HG03135 (cell line): ENCODE data around the gene CCDC159.
A peak's percentile ranks its signal among the peaks of the same experiment; 100 is the strongest.
"Not testable (repeated sequence)": the region's sequence is repeated elsewhere in the genome, so short reads cannot be mapped to it uniquely, and the experiment has no call there.

Experiments
- ATAC-seq: cut with Tn5 transposase; IDR thresholded peaks from one replicate; pipeline ENCODE4 v1.9.1; 2021; ENCODE audit warnings: mild to moderate bottlenecking, moderate library complexity; ENCODE audit not compliant: unreplicated experiment

CCDC159 gene

DNA sequence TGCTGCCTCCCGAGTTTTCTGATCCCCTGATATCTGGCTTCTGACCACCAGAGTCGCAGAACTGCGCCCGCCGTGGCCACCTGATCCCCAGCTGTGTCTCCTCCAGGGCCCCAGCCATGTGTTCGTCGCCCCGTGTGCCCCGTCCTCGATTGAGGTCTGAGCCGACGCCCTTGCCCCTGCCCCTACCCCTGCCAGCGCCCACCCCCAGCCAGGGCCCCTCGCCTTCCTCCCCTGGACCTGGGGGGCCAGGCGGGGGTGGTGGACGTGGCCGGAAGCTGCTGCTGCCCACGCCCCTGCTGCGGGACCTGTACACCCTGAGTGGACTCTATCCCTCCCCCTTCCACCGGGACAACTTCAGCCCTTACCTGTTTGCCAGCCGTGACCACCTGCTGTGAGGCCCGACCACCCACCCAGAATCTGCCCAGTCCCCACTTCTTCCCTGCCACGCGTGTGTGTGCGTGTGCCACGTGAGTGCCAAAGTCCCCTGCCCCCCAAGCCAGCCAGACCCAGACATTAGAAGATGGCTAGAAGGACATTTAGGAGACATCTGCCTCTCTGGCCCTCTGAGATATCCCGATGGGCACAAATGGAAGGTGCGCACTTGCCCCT, 18.1 kb downstream of the CCDC159 start:
- no peak for ATAC-seq

DNA sequence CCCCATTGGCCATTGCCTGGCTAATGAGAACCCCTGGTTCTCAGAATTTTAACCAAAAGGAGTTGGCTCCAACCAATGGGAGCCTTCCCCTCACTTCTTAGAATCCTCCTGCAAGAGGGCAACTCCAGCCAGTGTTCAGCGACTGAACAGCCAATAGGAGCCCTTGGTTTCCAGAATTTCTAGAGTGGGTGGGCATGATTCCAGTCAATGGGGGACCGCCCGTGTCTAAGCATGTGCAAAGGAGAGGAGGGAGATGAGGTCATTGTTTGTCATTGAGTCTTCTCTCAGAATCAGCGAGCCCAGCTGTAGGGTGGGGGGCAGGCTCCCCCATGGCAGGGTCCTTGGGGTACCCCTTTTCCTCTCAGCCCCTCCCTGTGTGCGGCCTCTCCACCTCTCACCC, 18.6 kb downstream of the CCDC159 start:
- no peak for ATAC-seq

DNA sequence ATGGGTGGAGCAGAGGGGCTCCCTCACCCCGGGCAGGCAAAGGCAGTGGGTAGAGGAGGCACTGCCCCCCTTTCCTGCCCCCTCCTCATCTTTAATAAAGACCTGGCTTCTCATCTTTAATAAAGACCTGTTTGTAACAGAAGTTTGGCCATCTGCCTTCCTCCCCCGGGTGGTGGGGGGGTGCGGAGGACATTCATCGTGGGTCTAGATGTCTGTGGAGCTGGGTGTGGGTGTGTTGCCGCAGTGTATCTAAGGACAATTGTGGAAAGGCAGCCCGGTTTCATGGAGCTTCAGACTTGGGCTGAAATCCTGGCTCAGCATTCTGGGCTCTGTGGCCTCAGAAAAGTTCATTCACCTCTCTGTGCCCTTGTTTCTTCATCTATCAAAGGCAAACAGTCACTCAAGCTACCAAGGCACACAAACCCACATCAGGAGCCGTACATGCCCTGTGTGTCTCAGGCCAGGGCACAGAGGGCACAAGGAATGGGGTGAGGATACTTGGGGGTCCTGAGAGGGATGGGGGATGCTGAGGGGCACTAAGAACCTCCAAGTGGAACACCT, 19.3 kb downstream of the CCDC159 start:
- ATAC-seq, result no peak

- ATAC-seq, result no peak
Observed at GRCh38 chr19:11367528-11367927, 21.2 kb downstream of the CCDC159 start.

DNA sequence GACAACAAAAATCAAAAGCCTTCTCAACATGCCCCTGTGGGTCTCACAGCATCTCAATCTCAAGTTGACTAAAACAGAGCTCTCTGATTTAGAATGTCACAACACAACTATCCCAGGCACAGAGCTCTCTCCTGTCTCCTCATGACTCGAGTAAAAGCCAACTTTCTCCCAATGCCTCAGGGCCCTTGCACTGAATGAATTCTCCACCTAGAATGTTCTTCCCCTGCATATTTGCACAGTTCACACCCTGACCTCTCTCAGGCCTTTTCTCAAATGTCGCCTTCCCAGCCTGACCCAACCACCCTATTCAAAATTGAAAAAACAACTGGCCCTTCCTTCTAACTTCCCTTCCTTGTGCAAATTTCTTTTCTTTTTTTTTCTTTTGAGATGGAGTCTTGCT, 24.4 kb downstream of the CCDC159 start:
- no peak for ATAC-seq

GRCh38 chr19:11373166-11373884, 27.0 kb downstream of the CCDC159 start:
- no peak for ATAC-seq

GRCh38 chr19:11373885-11374432, 27.6 kb downstream of the CCDC159 start:
- no peak for ATAC-seq

GRCh38 chr19:11374433-11375142, 28.3 kb downstream of the CCDC159 start, which contains the start of gene SWSAP1:
SWSAP1 (plus strand) TSS chr19:11374666; CDS start chr19:11374681, 15 bp downstream.
- peak; percentile 83 for ATAC-seq

GRCh38 chr19:11375143-11375948, 29.0 kb downstream of the CCDC159 start:
- peak; percentile 27 for ATAC-seq

GRCh38 chr19:11377237-11377636, 30.9 kb downstream of the CCDC159 start:
- ATAC-seq, result no peak

GRCh38 chr19:11377756-11378155, 31.4 kb downstream of the CCDC159 start:
- no peak for ATAC-seq

- ATAC-seq, result no peak
Observed at GRCh38 chr19:11378319-11379189, 32.2 kb downstream of the CCDC159 start.

GRCh38 chr19:11379269-11379845, 33.0 kb downstream of the CCDC159 start:
- not testable (repeated sequence) for ATAC-seq

GRCh38 chr19:11379857-11380350, 33.6 kb downstream of the CCDC159 start:
- ATAC-seq, result no peak

DNA sequence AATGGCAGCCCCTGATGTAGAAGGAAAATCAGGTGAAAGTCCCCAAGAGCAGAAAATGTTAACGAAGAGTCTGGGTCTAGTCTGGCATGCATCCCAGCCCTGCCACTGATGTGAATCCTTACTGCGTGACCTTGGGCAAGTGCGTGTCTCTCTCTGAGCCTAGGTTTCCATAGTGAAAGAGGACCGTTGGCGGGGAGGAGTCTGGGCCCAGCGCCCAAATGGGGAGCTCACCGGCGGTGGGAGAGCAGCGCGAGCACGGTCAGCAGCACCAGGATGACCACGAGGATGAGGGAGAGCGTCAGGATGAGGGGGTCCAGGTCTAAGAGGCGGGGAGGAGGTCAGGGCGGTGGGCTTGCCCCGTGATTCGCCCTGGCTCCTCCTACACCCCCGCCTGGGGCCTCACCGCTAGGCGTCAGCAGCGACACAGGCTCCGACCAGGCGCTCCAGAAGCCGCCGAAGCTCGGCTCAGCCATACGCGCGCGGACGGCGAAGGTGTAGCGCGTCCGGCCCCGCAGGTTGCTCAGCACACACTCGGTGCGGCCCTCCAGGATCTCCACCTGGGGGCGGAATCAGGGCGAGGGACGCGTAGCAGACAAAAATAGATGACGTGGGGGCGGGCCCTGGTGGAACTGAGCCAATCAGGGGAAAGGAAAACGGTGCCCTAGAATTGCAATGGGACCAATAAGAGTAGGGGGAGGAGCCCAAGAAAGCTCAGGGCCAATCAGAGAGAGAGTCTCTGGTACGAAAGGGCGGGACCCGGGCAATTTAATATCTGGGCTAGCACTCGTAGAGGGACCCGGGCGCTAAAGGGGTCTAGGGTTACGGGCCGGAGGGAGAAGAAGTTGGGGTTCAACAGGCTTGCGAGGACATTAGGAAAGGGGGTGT, 34.6 kb downstream of the CCDC159 start:
- peak; percentile 67 for ATAC-seq

GRCh38 chr19:11382898-11383705, 36.8 kb downstream of the CCDC159 start:
- no peak for ATAC-seq

DNA sequence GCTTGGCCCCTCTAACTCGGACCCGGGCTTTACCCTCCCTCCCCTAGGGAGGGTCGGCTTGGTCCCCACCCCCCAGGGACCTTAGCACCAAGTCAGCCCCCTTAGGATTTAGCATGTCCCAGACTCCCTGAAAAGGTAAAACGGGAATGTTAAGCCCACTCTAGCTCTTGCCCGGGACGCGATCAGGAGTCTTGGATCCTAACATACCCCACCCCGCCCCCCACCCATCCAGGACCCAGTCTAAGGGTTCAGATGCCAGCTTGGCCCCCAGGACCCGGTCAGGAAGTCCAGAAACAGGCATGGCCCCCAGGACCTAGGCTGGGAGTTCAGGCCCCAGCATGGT, 37.4 kb downstream of the CCDC159 start:
- ATAC-seq, result no peak
